GM23248 (cell line): Measurements from ENCODE around the gene KCTD4. TPM values are rescaled to one million over a fixed set of nuclear protein-coding genes. Genes with fewer than 3 reads are reported as not detected.
"Not testable (repeated sequence)": the region's sequence is repeated elsewhere in the genome, so short reads cannot be mapped to it uniquely, and the experiment has no call there.

Source experiments
- DNase-seq: peaks from one replicate; pipeline ENCODE4 v3.0.0-alpha.2; 2015
- H2AFZ ChIP-seq: fragments of 200-600 bp; sonication (generic); 2 replicates; pipeline ENCODE4 v1.6.1; 2016; ENCODE audit warnings: antibody characterized with exemption
- H3F3A ChIP-seq: fragments of 200-600 bp; sonication (generic); 2 replicates; pipeline ENCODE4 v1.6.1; 2016; ENCODE audit warnings: mild to moderate bottlenecking, antibody characterized with exemption, mixed run types; ENCODE audit not compliant: insufficient read depth
- H3K27ac ChIP-seq: fragments of 200-600 bp; sonication (generic); 2 replicates; pipeline ENCODE4 v1.5.1; 2016; ENCODE audit warnings: mild to moderate bottlenecking
- H3K27me3 ChIP-seq: fragments of 200-600 bp; sonication (generic); replicated peaks from 2 replicates; pipeline ENCODE4 v1.6.1; 2016; ENCODE audit warnings: mild to moderate bottlenecking; ENCODE audit not compliant: insufficient read depth
- H3K36me3 ChIP-seq: fragments of 200-600 bp; sonication (generic); 2 replicates; pipeline ENCODE4 v1.6.1; 2016; ENCODE audit warnings: low read depth, mild to moderate bottlenecking
- H3K4me1 ChIP-seq: fragments of 200-600 bp; sonication (generic); 2 replicates; pipeline ENCODE4 v1.6.1; 2016; ENCODE audit warnings: mild to moderate bottlenecking; ENCODE audit not compliant: insufficient read depth
- H3K4me2 ChIP-seq: fragments of 200-600 bp; sonication (generic); one replicate; pipeline ENCODE4 v1.6.1; 2016; ENCODE audit warnings: mild to moderate bottlenecking; ENCODE audit not compliant: unreplicated experiment
- H3K4me3 ChIP-seq: fragments of 200-600 bp; sonication (generic); 2 replicates; pipeline ENCODE4 v1.5.1; 2016; ENCODE audit warnings: mild to moderate bottlenecking
- H3K79me2 ChIP-seq: fragments of 200-600 bp; sonication (generic); 2 replicates; pipeline ENCODE4 v1.6.1; 2016; ENCODE audit warnings: mild to moderate bottlenecking; ENCODE audit not compliant: insufficient read depth
- H3K9ac ChIP-seq: fragments of 200-600 bp; sonication (generic); 2 replicates; pipeline ENCODE4 v1.6.1; 2016; ENCODE audit warnings: mild to moderate bottlenecking
- H3K9me2 ChIP-seq: fragments of 200-600 bp; sonication (generic); 2 replicates; pipeline ENCODE4 v1.6.1; 2016; ENCODE audit warnings: mixed run types, mild to moderate bottlenecking, moderate library complexity; ENCODE audit not compliant: insufficient read depth
- H3K9me3 ChIP-seq: fragments of 200-600 bp; sonication (generic); one replicate; pipeline ENCODE4 v1.6.1; 2017; ENCODE audit warnings: low read depth
- H4K20me1 ChIP-seq: fragments of 200-600 bp; sonication (generic); 2 replicates; pipeline ENCODE4 v1.6.0; 2016; ENCODE audit not compliant: insufficient read depth
- EZH2 ChIP-seq: fragments of 200-600 bp; sonication (generic); IDR thresholded peaks from 2 replicates; pipeline ENCODE4 v1.6.1; 2018; ENCODE audit warnings: antibody characterized with exemption, mild to moderate bottlenecking; ENCODE audit not compliant: insufficient read depth, poor library complexity, severe bottlenecking
- EZH2phosphoT487 ChIP-seq: fragments of 200-600 bp; sonication (generic); IDR thresholded peaks from 2 replicates; pipeline ENCODE4 v1.6.1; 2018; ENCODE audit warnings: antibody characterized with exemption, moderate library complexity, mild to moderate bottlenecking, low read depth; ENCODE audit not compliant: insufficient read depth
- WGBS, 2 experiments: methylation state at CpG; one replicate each; pipeline ENCODE4 v1.1.6; 2015 to 2017; ENCODE audit warnings: low lambda C conversion rate in 2 of 2, low coverage in 1 of 2; ENCODE audit errors: missing lambda C conversion rate in 2 of 2; 5-methylcytosine and 5-hydroxymethylcytosine counted together
- in situ Hi-C: fragments of 300-500 bp; cut with MboI; formaldehyde crosslinking; loops from 2 replicates; pipeline ENCODE4 v1.15.0; 2020
- polyA plus RNA-seq: library from polyadenylated mRNA; unstranded; fragments of >200 nt; fragmentation: Nextera tagmentation; extraction: Ambion mirVana; gene quantifications from 2 replicates; pipeline ENCODE4 v1.2.1, GENCODE V29; 2016
- total RNA-seq: library from RNA; depleted of rRNA; stranded (reverse); fragments of >200 nt; shearing (Covaris generic); gene quantifications from 2 replicates; pipeline ENCODE4 v1.2.3, GENCODE V29; 2014; rRNA removed

The KCTD4 gene
- total RNA-seq = 0.65 and 2.3 TPM in 2 replicates
- polyA plus RNA-seq = 1.8 and 2.1 TPM in 2 replicates

DNA sequence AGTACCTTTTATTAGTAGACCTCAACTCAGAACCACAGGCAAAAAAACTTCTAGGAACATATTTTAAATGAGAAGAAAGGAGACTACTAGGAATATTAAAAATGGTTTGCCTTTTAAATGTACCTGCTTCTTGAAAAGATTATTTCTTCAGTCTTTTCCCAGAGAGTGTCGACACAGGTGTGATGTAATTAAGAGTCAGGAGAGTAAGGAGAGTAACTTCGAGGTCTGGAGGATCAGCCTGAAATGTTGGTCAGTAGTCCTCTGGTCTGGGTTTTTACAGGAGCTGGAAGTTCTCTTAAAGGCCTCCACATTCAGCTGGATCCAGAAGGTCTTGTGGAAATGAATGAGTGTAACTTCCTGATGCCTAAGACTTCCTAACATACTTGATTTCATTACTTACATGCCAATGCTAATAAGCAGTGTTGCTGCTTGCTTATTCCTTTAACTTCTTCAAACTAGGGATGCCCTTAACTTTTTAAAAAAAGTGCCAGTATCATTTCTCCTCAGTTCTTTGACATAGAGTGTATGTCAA lies at the start of gene KCTD4:
Gene KCTD4, minus strand, starts transcription at position 345 of the 532 bp plus-strand sequence. CDS start 6,478 bp downstream, outside the sequence.
- Histone ChIP-seq H3K9me3 (no peaks in the 10 kb centered on the region), H3K4me1 (peaks cover 50% of the 10 kb centered on the region), H4K20me1 (no peaks in the 10 kb centered on the region), H3K4me3 (peak within 1 kb of the TSS; percentile 29), H3F3A (peaks cover 29% of the 10 kb centered on the region), H3K27me3 (no peaks in the 10 kb centered on the region), H3K9me2 (0 out of 2 replicates have a peak, but pooled peaks cover 5% of the 10 kb centered on the region), H3K79me2 (peaks cover 47% of the 10 kb centered on the region; the same call in 1 of the 2 replicates), H2AFZ (no peak within 1 kb of the TSS), H3K9ac (no peak within 1 kb of the TSS), H3K4me2 (peak within 1 kb of the TSS; percentile 64), H3K36me3 (no peaks in the 10 kb centered on the region), H3K27ac (0 out of 2 replicates have a peak within 1 kb of the TSS, but pooled peaks have one; percentile 14)
- DNase-seq = peak; percentile 34
- 80 to 93% methylated on average over 2 of the region's 2 CpGs for WGBS, 2 experiments
- TF ChIP-seq EZH2phosphoT487 (no peak), EZH2 (no peak)
- in situ Hi-C loops = no loop called here

DNA sequence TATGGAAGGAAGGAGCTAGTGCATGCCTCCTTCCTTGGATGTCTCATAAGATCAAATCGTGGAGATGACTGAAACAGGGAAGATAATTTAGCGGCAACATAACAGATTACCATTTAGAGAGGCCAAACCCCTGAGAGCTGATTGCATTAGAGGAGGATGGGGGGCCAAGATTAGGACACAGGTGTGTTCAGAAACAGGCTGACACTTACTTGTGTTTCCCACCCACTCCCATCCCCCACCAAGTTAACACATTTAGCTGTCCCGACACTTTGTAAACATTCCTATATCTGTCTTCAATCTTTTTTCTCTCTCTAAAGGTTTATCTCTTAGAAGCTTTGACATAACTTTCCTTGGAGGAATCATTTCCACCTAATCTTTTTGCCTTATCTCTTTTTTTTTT lies 48.8 kb upstream of the KCTD4 start:
- no peaks in the 10 kb centered on the region for H3K9me2 ChIP-seq
- no peak overlapping the region for H3K9ac ChIP-seq
- peaks cover 11% of the 10 kb centered on the region; the same call in 1 of the 2 replicates for H3K79me2 ChIP-seq
- H3K4me2 ChIP-seq = no peak overlapping the region
- WGBS, 2 experiments = 98 to 100% methylated on average over 3 of the region's 3 CpGs
- TF ChIP-seq EZH2phosphoT487 (no peak), EZH2 (no peak)
- in situ Hi-C loops = no loop called here
- H3K36me3 ChIP-seq = 0 out of 2 replicates have a peak, but pooled peaks cover 4% of the 10 kb centered on the region
- H3K4me3 ChIP-seq = no peak overlapping the region
- no peak overlapping the region for H3K27ac ChIP-seq
- no peak overlapping the region for H2AFZ ChIP-seq
- H3F3A ChIP-seq = 0 out of 2 replicates have a peak, but pooled peaks cover 5% of the 10 kb centered on the region
- no peaks in the 10 kb centered on the region for H3K27me3 ChIP-seq
- no peaks in the 10 kb centered on the region for H4K20me1 ChIP-seq
- H3K9me3 ChIP-seq = no peaks in the 10 kb centered on the region
- peaks cover 13% of the 10 kb centered on the region; the same call in 1 of the 2 replicates for H3K4me1 ChIP-seq
- no peak for DNase-seq

DNA sequence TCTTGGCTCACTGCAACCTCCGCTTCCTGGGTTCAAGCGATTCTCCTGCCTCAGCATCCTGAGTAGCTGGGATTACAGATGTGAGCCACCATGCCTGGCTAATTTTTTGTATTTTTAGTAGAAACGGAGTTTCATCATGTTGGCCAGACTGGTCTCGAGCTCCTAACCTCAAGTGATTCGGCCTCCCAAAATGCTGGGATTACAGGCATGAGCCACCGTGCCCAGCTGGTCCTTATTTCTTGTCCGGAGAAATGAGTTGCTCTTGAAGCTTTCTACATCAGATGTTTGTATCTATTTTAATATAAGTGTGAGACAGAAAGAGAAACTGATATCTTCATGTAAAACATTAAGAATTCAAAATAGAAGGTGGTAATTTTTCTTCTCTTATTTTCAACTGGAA lies 43.9 kb upstream of the KCTD4 start:
- 82 to 85% methylated on average over 7 of the region's 7 CpGs for WGBS, 2 experiments
- H3K9me3 ChIP-seq, H3K27ac ChIP-seq, H3K9me2 ChIP-seq, H2AFZ ChIP-seq, H3K27me3 ChIP-seq, H3K4me3 ChIP-seq, H3K4me2 ChIP-seq, in situ Hi-C loops, H3K36me3 ChIP-seq, H3K9ac ChIP-seq, H4K20me1 ChIP-seq: not testable (repeated sequence)
- peaks cover 23% of the 10 kb centered on the region for H3F3A ChIP-seq
- peak; percentile 32 for DNase-seq
- peaks cover 36% of the 10 kb centered on the region for H3K4me1 ChIP-seq
- peaks cover 28% of the 10 kb centered on the region; the same call in 1 of the 2 replicates for H3K79me2 ChIP-seq

DNA sequence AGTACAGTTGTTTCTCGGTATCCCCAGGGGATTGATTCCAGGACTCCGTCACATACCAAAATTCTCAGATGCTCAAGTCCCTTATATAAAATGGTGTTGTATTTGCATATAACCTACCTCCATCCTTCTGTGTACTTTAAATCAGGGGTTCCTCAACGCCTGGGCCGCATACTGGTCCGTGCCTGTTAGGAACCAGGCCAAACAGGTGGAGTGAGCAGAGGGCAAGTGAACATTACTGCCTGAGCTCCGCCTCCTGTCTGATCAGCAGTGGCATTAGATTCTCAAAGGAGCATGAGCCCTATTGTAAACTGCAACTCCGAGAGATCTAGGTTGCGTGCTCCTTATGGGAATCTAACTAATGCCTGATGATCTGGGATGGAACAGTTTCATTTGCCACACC lies 42.2 kb upstream of the KCTD4 start:
- DNase-seq = no peak
- H3K4me1 ChIP-seq = peaks cover 45% of the 10 kb centered on the region
- H3K79me2 ChIP-seq = peaks cover 24% of the 10 kb centered on the region
- TF ChIP-seq EZH2phosphoT487 (no peak), EZH2 (no peak)
- in situ Hi-C loops = no loop called here
- H3K36me3 ChIP-seq = no peaks in the 10 kb centered on the region
- no peaks in the 10 kb centered on the region for H4K20me1 ChIP-seq
- H3K9ac ChIP-seq = no peak overlapping the region
- no peak overlapping the region for H3K4me3 ChIP-seq
- no peaks in the 10 kb centered on the region for H3K9me3 ChIP-seq
- WGBS, 2 experiments = 96 to 98% methylated on average over 8 of the region's 8 CpGs
- H2AFZ ChIP-seq = no peak overlapping the region
- H3K4me2 ChIP-seq = no peak overlapping the region
- peaks cover 30% of the 10 kb centered on the region for H3F3A ChIP-seq
- H3K9me2 ChIP-seq = no peaks in the 10 kb centered on the region
- no peaks in the 10 kb centered on the region for H3K27me3 ChIP-seq
- no peak overlapping the region for H3K27ac ChIP-seq

DNA sequence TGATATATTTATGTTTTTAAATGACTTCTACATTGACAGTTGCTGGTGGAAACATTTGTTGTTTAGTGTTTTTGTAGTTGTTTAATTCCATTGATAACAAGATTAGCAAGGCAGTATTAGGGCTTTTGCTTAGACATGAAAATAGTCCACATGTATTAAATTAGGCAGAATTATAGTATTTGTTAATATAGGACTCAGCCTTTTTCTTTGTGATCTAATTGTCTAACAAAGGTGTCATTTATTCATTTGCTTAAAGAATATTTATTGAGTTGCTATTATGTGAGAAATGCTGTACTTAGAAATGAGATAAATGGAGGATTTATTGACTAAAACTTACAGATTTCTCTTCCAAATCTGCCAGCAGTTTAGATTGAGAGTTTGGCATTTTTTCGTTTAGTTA lies 41.7 kb upstream of the KCTD4 start:
- in situ Hi-C loops = no loop called here
- no peak overlapping the region for H3K27ac ChIP-seq
- peak overlapping the region; percentile 22; the same call in 1 of the 2 replicates for H3K4me3 ChIP-seq
- peaks cover 30% of the 10 kb centered on the region for H3F3A ChIP-seq
- H3K36me3 ChIP-seq = no peaks in the 10 kb centered on the region
- H3K4me2 ChIP-seq = peak overlapping the region; percentile 71
- TF ChIP-seq EZH2phosphoT487 (no peak), EZH2 (no peak)
- H3K79me2 ChIP-seq = peaks cover 27% of the 10 kb centered on the region
- peaks cover 45% of the 10 kb centered on the region for H3K4me1 ChIP-seq
- no peak for DNase-seq
- H3K9ac ChIP-seq = peak overlapping the region; percentile 30; the same call in 1 of the 2 replicates
- H3K9me2 ChIP-seq = no peaks in the 10 kb centered on the region
- no peak overlapping the region for H2AFZ ChIP-seq
- no peaks in the 10 kb centered on the region for H4K20me1 ChIP-seq
- no peaks in the 10 kb centered on the region for H3K9me3 ChIP-seq
- WGBS, 2 experiments = 97 to 98% methylated on average over 1 of the region's 1 CpG
- no peaks in the 10 kb centered on the region for H3K27me3 ChIP-seq
